ENCODE data around the gene NIPAL4. TPM values are rescaled to one million over a fixed set of nuclear protein-coding genes. Genes with fewer than 3 reads are reported as not detected.
A peak's percentile ranks its signal among the peaks of the same experiment; 100 is the strongest.

The NIPAL4 gene
- total RNA-seq, 1 donor from 2014 or later: not detected

GRCh38 chr5:157463621-157464518 lies 3.9 kb downstream of the NIPAL4 start:
- DNase-seq (ENCODE audit: low spot score in 2 of 2): no peak
- Histone ChIP-seq H3K36me3 (no peaks in the 10 kb centered on the region), H3K4me1 (peaks cover 0 to 7% of the 10 kb centered on the region in 2 donors), H3K9me3 (no peaks in the 10 kb centered on the region), H3K27me3 (no peaks in the 10 kb centered on the region), H3K27ac (peak overlapping the region in 1 of 2 donors; percentile 5), H3K4me3 (no peak overlapping the region)
- TF ChIP-seq, protein P1, sequence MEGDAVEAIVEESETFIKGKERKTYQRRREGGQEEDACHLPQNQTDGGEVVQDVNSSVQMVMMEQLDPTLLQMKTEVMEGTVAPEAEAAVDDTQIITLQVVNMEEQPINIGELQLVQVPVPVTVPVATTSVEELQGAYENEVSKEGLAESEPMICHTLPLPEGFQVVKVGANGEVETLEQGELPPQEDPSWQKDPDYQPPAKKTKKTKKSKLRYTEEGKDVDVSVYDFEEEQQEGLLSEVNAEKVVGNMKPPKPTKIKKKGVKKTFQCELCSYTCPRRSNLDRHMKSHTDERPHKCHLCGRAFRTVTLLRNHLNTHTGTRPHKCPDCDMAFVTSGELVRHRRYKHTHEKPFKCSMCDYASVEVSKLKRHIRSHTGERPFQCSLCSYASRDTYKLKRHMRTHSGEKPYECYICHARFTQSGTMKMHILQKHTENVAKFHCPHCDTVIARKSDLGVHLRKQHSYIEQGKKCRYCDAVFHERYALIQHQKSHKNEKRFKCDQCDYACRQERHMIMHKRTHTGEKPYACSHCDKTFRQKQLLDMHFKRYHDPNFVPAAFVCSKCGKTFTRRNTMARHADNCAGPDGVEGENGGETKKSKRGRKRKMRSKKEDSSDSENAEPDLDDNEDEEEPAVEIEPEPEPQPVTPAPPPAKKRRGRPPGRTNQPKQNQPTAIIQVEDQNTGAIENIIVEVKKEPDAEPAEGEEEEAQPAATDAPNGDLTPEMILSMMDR (IDR thresholded peaks at IDR 0.05): no peak
- intact Hi-C loops (cut with DNase I): loop anchor here (5.0 kb wide), 1 partner anchor 77 kb away; no protein-coding TSS in a partner anchor

DNA sequence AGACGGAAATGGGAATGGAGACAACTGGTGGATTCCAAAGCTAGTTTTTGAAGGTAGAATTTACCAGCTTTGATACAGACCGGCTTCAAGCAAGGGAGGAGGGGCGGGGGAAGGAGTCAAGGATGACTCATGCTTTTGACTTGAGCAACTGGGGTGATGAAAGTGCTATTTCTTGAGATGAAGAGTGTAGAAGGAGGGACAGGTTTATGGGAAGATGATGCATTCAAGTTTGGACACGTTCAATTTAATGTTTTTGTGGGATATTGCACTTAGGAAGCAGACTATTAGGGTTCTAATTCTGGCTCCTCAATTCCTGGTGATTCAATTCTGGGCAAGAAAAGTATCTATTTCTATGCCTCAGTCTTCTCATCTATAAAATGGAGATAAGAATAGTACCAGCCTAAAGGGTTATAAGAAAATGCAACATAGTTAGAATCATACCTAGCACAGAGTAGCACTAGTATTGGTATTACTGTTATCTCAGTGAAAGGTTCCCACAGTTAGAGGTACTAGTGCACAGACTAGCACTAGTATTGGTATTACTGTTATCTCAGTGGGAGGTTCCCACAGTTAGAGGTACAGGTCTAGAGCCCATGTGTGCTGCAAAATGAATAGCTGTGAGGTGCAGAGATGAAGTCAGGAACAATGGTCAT lies 4.6 kb downstream of the NIPAL4 start:
- DNase-seq (ENCODE audit: low spot score in 2 of 2): peak in 1 of 2 donors; percentile 87
- H3K36me3 ChIP-seq: no peaks in the 10 kb centered on the region
- H3K27me3 ChIP-seq: no peaks in the 10 kb centered on the region
- peak overlapping the region in 1 of 2 donors; percentile 5 for H3K27ac ChIP-seq
- TF ChIP-seq, protein P1 (IDR thresholded peaks at IDR 0.05): no peak
- intact Hi-C loops (cut with DNase I): loop anchor here (5.0 kb wide), 1 partner anchor 77 kb away; no protein-coding TSS in a partner anchor
- H3K4me3 ChIP-seq: no peak overlapping the region
- H3K4me1 ChIP-seq: peaks cover 0 to 7% of the 10 kb centered on the region in 2 donors
- H3K9me3 ChIP-seq: no peaks in the 10 kb centered on the region

DNA sequence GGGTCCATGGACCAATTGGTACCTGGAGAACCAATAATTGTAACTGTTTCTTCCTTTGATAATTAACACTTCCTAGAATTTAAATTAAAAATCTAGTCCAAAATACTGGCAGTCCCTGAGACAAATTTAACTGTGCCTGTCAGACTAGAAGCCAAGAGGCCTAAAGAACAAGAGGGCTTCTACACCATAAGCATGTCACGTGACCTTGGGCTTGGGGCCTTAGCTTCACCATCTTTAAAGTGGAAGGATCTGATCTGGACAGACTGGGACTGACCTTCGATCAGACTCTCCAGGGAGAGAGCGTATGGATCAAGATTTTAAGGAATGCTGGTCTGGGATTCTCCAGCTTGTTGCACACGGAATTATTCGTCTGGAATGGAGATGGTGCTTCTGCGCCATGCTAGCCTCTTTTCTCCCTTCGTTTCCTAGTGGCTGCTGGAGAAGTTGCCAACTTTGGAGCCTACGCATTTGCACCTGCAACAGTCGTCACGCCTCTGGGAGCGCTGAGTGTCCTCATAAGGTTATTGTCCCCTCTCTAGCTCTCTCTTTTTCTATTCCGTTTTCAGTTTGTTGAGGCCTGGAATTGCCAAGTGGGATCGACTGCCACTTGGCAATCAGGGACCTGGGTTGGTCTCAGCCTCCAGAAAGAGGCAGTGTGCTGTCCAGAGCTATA lies 8.4 kb downstream of the NIPAL4 start:
- intact Hi-C loops (cut with DNase I): no loop called here
- no peaks in the 10 kb centered on the region for H3K27me3 ChIP-seq
- TF ChIP-seq, protein P1 (IDR thresholded peaks at IDR 0.05): no peak
- no peaks in the 10 kb centered on the region for H3K36me3 ChIP-seq
- peaks cover 0 to 6% of the 10 kb centered on the region in 2 donors for H3K4me1 ChIP-seq
- H3K4me3 ChIP-seq: no peak overlapping the region
- DNase-seq (ENCODE audit: low spot score in 2 of 2): no peak
- no peak overlapping the region for H3K27ac ChIP-seq
- no peaks in the 10 kb centered on the region for H3K9me3 ChIP-seq

- Histone ChIP-seq H3K9me3 (no peaks in the 10 kb centered on the region), H3K4me1 (peaks cover 0 to 12% of the 10 kb centered on the region in 2 donors), H3K27ac (no peak overlapping the region), H3K36me3 (no peaks in the 10 kb centered on the region), H3K27me3 (no peaks in the 10 kb centered on the region), H3K4me3 (no peak overlapping the region)
- TF ChIP-seq, protein P1 (IDR thresholded peaks at IDR 0.05): no peak
- DNase-seq (ENCODE audit: low spot score in 2 of 2): no peak
- intact Hi-C loops (cut with DNase I): no loop called here
Measured at GRCh38 chr5:157469073-157469472, 9.1 kb downstream of the NIPAL4 start.

GRCh38 chr5:157469687-157470086 lies 9.7 kb downstream of the NIPAL4 start:
- no peaks in the 10 kb centered on the region for H3K36me3 ChIP-seq
- no peak for DNase-seq (ENCODE audit: low spot score in 2 of 2)
- peaks cover 0 to 9% of the 10 kb centered on the region in 2 donors for H3K4me1 ChIP-seq
- H3K4me3 ChIP-seq: no peak overlapping the region
- intact Hi-C loops (cut with DNase I): no loop called here
- no peaks in the 10 kb centered on the region for H3K27me3 ChIP-seq
- no peaks in the 10 kb centered on the region for H3K9me3 ChIP-seq
- TF ChIP-seq, protein P1 (IDR thresholded peaks at IDR 0.05): no peak
- no peak overlapping the region for H3K27ac ChIP-seq
